T-helper 2 cell treated with Interferon-gamma antibody and Interleukin-4, amounts not matched to agents 5 μg/mL and 100 μg/mL, for 36 hours (primary cell): ENCODE measurements around the gene IL12RB1.
"Not testable (repeated sequence)": the region's sequence is repeated elsewhere in the genome, so short reads cannot be mapped to it uniquely, and the experiment has no call there.

Experiments used
- DNase-seq: peaks from one replicate; pipeline ENCODE4 v3.0.0; 2021; ENCODE audit warnings: low spot score
- H3K27ac Mint-ChIP-seq: one replicate; pipeline ENCODE4 v1.8.0; 2021; ENCODE audit warnings: mild to moderate bottlenecking, mixed read lengths
- H3K27me3 Mint-ChIP-seq: one replicate; pipeline ENCODE4 v1.8.0; 2021; ENCODE audit warnings: low read depth, mixed read lengths
- H3K36me3 Mint-ChIP-seq: one replicate; pipeline ENCODE4 v1.8.0; 2021; ENCODE audit warnings: low read depth, mixed read lengths
- H3K4me1 Mint-ChIP-seq: one replicate; pipeline ENCODE4 v1.8.0; 2021; ENCODE audit warnings: low read depth, mixed read lengths
- H3K4me3 Mint-ChIP-seq: one replicate; pipeline ENCODE4 v1.8.0; 2022; ENCODE audit warnings: mild to moderate bottlenecking, moderate library complexity, mixed read lengths
- H3K9me3 Mint-ChIP-seq: one replicate; pipeline ENCODE4 v1.8.0; 2021; ENCODE audit warnings: mixed read lengths

Gene IL12RB1

DNA sequence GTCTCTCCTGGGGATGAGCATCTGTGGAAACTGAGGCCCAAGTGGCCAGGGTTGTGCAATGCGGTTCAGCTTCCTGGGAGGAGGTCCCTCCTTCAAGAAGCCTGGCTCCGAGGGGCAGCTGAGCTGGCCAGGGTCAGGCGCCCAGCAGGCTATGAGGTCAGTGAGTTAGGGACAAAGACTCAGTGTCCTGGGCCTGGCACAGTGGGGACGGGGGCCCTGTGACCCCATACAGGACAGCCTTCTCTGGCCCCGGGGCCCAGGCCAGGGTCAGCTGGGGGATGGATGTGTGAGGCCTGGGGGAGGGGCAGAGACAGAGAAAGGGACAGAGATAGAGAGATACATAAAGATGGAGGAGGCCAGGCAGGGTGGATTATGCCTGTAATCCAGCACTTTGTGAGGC, 3.0 kb upstream of the IL12RB1 start:
- peak overlapping the region; percentile 42 for H3K4me3 Mint-ChIP-seq
- H3K4me1 Mint-ChIP-seq: peaks cover 50% of the 10 kb centered on the region
- no peak for DNase-seq
- H3K36me3 Mint-ChIP-seq: peaks cover 10% of the 10 kb centered on the region
- no peaks in the 10 kb centered on the region for H3K9me3 Mint-ChIP-seq
- H3K27me3 Mint-ChIP-seq: no peaks in the 10 kb centered on the region
- H3K27ac Mint-ChIP-seq: peak overlapping the region; percentile 94

DNA sequence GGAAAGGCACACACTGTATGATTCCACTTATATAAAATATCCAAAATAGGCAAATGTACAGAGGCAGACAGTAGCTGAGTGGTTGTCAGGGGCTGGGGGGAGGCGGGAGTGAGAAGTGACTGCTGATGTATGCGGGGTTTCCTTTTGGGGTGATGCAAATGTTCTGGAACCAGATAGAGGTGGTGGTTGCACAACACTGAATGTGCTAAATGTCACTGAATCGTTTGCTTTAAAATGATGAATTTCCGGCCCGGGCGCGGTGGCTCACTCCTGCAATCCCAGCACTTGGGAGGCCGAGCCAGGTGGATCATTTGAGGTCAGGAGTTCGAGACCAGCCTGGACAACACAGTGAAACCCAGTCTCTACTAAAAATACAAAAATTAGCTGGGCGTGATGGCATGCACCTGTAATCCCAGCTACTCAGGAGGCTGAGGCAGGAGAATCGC, 2.4 kb upstream of the IL12RB1 start:
- not testable (repeated sequence) for H3K27me3 Mint-ChIP-seq, H3K9me3 Mint-ChIP-seq
- H3K27ac Mint-ChIP-seq: peak overlapping the region; percentile 94
- H3K36me3 Mint-ChIP-seq: peaks cover 16% of the 10 kb centered on the region
- H3K4me3 Mint-ChIP-seq: peak overlapping the region; percentile 70
- peak; percentile 70 for DNase-seq
- H3K4me1 Mint-ChIP-seq: peaks cover 56% of the 10 kb centered on the region

DNA sequence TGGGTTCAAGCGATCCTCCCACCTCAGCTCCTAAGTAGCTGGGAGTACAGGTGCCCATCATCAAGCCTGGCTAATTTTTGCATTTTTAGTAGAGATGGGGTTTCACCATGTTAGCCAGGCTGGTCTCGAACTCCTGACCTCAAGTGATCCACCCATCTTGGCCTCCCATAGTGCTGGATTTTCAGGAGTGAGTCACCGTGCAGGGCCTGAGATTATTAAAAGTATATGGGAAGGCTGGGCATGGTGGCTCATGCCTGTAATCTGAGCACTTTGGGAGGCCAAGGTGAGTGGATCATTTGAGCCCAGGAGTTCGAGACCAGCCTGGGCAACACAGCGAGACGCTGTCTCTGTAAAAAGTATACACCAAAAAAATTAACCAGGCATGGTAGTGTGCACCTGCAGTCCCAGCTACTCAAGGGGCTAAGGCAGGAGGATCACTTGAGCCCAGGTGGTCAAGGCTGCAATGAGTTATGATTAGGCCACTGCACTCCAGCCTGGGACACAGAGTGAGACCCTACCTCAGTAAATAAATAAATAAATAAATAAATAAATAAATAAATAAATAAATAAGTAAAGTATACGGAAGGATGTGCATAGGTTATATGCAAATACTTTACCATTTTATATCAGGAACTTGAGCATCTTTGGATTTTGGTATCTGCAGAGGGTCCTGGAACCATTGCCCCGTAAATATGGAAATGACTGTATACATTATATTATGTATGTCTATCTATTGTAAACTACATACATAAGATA, 854 bp downstream of the IL12RB1 start:
- peaks cover 10% of the 10 kb centered on the region for H3K9me3 Mint-ChIP-seq
- H3K4me3 Mint-ChIP-seq: peak overlapping the region; percentile 100
- peaks cover 37% of the 10 kb centered on the region for H3K36me3 Mint-ChIP-seq
- no peak for DNase-seq
- H3K27ac Mint-ChIP-seq: peak overlapping the region; percentile 98
- H3K27me3 Mint-ChIP-seq: no peaks in the 10 kb centered on the region
- peaks cover 50% of the 10 kb centered on the region for H3K4me1 Mint-ChIP-seq

DNA sequence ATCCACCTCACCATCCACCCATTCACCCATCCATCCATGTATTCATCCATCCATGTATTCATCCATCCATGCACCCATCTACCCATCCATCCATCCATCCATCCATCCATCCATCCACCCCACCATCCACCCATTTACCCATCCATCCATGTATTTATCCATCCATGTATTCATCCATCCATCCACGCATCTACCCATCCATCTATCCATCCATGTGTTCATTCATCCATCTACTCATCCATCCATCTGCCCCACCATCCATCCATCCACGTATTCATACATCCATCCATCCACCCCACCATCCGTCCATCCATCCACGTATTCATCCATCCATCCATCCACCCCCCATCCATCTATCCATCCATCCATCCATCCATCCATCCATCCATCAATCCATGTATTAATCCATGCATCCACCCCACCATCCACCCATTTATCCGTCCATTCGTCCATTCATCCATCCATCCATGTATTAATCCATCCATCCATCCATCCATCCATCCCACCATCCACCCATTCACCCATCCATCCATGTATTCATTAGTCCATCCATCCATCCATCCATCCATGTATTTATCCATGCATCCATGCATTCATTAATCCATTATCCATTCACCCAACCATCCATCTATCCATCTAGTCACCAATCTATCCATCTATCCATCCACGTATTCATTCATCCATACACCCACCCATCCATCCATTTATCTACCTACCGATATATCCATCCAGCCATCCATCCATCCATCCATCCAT, 2.6 kb downstream of the IL12RB1 start:
- DNase-seq: no peak
- Mint-ChIP-seq H3K4me3 (peak overlapping the region; percentile 83), H3K27ac (peak overlapping the region; percentile 54), H3K9me3 (peaks cover 10% of the 10 kb centered on the region), H3K36me3 (peaks cover 47% of the 10 kb centered on the region), H3K27me3 (no peaks in the 10 kb centered on the region), H3K4me1 (peaks cover 33% of the 10 kb centered on the region)

DNA sequence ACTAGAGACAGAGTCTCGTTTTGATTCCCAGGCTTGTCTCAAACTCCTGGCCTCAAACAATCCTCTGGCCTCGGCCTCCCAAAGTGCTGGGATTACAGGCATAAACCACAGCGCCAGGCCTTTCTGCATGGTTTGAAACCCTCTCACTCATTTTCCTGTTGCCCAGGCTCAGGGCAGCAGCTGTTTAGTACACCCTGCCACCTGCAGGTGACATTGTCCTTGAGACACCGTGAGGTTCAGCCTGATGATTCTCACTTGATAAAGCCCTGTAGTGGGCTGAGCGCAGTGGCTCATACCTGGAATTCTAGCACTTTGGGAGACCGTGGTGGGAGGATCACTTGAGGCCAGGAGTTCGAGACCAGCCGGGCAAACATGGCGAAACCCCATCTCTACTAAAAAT, 12.5 kb downstream of the IL12RB1 start:
- Mint-ChIP-seq H3K36me3 (peaks cover 50% of the 10 kb centered on the region), H3K4me3 (no peak overlapping the region), H3K27ac (no peak overlapping the region), H3K27me3 (no peaks in the 10 kb centered on the region), H3K4me1 (peaks cover 10% of the 10 kb centered on the region), H3K9me3 (no peaks in the 10 kb centered on the region)
- no peak for DNase-seq

DNA sequence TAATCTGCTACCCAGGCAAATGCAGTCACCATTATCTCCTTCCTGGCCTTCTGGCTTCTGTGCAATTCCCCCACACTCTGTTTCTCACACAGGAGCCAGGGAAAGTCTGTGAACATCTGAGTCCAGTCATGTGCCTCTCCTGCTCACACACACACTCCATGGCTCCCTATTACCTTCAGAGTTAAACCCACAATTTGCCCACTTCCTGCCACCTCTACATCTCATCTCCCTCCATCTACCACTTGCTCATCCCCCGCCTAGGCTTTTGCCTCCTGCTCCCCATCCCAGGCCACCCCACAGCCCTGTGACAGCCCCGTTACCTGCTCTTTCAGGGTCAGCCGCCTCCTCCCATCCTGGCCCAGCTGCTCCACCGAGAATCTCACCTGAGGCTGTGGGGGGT, 13.5 kb downstream of the IL12RB1 start:
- Mint-ChIP-seq H3K36me3 (peaks cover 50% of the 10 kb centered on the region), H3K27ac (peak overlapping the region; percentile 69), H3K4me1 (peaks cover 10% of the 10 kb centered on the region), H3K4me3 (peak overlapping the region; percentile 19), H3K27me3 (no peaks in the 10 kb centered on the region), H3K9me3 (no peaks in the 10 kb centered on the region)
- DNase-seq: no peak

DNA sequence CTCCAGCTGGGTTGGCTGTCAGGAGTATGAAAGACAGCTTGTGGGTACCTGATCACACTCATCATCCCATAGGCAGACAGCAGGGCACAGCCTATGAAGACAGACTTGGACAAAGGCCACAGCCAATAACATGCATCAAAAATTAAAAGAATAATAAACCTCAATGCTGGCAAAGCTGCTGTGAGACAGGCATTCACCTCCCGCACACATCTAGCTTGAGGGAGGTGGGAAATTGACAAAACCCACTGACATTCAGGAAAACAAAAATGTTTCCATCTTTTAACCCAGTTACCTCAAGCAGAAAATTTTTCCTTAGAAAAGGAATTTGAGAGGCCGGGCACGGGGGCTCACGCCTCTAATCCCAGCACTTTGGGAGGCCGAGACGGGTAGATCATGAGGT, 14.4 kb downstream of the IL12RB1 start:
- no peak overlapping the region for H3K4me3 Mint-ChIP-seq
- H3K9me3 Mint-ChIP-seq: no peaks in the 10 kb centered on the region
- H3K27me3 Mint-ChIP-seq: no peaks in the 10 kb centered on the region
- peaks cover 10% of the 10 kb centered on the region for H3K4me1 Mint-ChIP-seq
- DNase-seq: no peak
- H3K36me3 Mint-ChIP-seq: peaks cover 45% of the 10 kb centered on the region
- H3K27ac Mint-ChIP-seq: no peak overlapping the region

DNA sequence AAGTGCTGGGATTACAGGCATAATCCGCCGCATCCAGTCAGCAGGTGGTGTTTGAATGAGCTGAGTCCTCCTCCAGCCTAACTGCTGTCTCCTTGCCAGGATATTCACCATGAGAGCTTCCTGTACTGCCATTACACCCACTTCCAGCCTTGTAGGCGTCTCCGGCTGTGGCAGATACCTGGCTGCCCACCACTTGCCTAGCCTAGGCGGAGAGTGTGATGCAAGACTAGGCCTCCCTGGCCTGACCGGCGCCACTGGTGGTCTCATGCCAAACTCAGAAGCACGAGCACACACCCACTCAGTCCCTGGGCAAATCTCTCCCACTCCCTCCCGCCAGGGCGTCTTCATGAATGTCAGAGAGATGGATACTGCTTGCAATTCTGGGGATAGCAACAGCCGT, 16.6 kb downstream of the IL12RB1 start:
- Mint-ChIP-seq H3K36me3 (peaks cover 41% of the 10 kb centered on the region), H3K27me3 (no peaks in the 10 kb centered on the region), H3K9me3 (no peaks in the 10 kb centered on the region), H3K27ac (no peak overlapping the region), H3K4me1 (peaks cover 10% of the 10 kb centered on the region), H3K4me3 (no peak overlapping the region)
- DNase-seq: no peak

DNA sequence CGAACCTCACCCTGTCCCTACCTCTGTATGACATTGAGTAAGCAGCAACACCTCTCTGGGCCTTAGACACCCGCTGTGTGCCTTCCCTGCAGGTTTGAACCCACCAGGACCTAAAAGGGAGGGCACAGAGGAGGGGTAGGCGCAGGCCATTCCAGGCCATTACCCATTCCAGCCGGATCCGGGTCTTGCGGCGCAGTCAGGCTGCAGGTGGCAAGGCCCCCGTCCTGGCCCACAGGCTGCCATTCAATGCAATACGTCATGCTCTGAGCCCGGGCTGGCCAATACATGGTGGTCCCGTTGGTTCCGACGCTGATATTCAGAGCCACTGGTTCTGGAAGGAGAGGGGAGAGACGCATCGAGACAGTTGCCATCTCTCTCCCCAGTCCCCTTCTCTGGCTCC, 17.4 kb downstream of the IL12RB1 start:
- no peak overlapping the region for H3K27ac Mint-ChIP-seq
- DNase-seq: no peak
- H3K36me3 Mint-ChIP-seq: peaks cover 45% of the 10 kb centered on the region
- peaks cover 10% of the 10 kb centered on the region for H3K4me1 Mint-ChIP-seq
- H3K27me3 Mint-ChIP-seq: no peaks in the 10 kb centered on the region
- no peak overlapping the region for H3K4me3 Mint-ChIP-seq
- H3K9me3 Mint-ChIP-seq: no peaks in the 10 kb centered on the region

DNA sequence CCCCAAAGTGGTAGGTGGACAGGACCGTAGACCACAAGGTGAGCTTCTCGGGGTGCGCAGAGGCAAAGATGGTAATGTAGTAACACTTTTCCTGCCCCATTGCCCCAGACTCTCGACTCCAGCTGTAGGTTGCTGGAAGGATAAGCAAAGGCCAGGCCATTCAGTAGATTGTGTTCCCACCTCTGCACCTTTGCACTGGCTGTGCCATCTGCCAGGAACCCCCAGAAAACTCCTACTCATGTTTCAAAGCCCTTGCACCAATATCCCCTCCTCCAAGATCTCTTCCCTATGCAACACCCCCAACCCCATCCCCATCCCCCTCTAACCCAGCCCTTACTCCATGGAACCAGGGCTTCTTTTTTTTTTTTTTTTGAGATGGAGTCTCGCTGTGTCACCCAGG, 18.3 kb downstream of the IL12RB1 start:
- Mint-ChIP-seq H3K27ac (no peak overlapping the region), H3K36me3 (peaks cover 41% of the 10 kb centered on the region), H3K9me3 (no peaks in the 10 kb centered on the region), H3K4me1 (peaks cover 4% of the 10 kb centered on the region), H3K27me3 (no peaks in the 10 kb centered on the region), H3K4me3 (no peak overlapping the region)
- DNase-seq: no peak

DNA sequence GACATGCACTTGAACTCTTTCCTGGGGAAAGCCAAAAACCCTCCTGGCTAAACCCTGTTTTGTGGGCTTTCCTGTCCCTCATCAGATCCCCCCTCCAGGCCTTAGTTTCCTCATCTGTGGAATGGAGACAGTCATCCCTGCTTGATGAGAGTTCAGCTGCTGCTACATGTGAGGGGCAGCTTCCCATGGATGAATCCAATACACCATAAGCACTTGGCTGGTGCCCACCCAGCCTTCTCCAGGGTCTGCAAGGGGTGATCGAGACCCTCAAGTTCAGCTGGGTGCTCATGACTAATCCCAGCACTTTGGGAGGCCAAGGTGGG, 21.6 kb downstream of the IL12RB1 start:
- peaks cover 39% of the 10 kb centered on the region for H3K36me3 Mint-ChIP-seq

DNA sequence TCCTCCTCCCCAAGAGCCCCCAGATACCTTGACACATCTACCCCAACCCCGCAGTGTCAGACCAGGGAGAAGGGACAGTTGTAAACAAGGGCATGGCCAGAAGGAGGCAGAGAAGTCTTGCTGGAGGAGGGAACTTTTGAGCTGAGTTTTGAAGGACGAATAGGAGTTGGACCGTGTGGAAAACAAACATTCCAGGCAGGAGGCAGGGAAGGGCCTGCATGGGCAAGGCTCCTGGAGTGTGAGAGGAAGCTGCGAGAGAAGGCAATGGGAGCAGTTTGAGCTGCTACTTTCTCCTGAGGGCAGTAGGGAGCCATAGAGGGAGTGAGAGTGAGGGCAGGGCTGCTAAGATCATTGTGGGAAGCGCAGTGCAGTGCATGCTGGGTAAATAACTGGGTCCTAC, 23.3 kb downstream of the IL12RB1 start:
- DNase-seq: no peak
- H3K36me3 Mint-ChIP-seq: peaks cover 45% of the 10 kb centered on the region

More for the DNA sequence above, 21.6 kb downstream of the IL12RB1 start:
- H3K4me3 Mint-ChIP-seq: no peak overlapping the region
- peak overlapping the region; percentile 32 for H3K27ac Mint-ChIP-seq
- H3K4me1 Mint-ChIP-seq: no peaks in the 10 kb centered on the region
- H3K9me3 Mint-ChIP-seq: no peaks in the 10 kb centered on the region
- no peaks in the 10 kb centered on the region for H3K27me3 Mint-ChIP-seq
- DNase-seq: no peak

DNA sequence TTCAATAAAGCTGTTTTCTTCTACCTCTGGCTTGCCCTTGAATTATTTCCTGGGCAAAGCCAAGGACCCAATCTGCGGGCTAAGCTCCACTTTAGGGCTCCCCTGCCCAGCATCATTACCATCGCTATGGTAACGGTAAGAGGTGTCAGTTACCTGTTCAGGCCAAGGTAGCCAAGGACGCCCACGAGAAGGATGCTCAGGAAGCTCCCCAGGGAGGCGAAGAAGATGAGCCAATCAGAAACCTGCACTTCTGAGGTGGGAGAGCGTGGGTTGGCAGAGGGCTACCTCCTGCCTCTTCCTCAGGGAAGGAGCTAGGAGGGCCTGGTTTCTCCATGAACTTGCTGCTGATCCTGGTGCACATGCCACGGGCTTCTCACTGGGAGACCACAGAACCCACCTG, 24.7 kb downstream of the IL12RB1 start:
- no peak for DNase-seq
- peaks cover 44% of the 10 kb centered on the region for H3K36me3 Mint-ChIP-seq
- H3K27me3 Mint-ChIP-seq: no peaks in the 10 kb centered on the region
- no peak overlapping the region for H3K4me3 Mint-ChIP-seq
- no peak overlapping the region for H3K27ac Mint-ChIP-seq
- no peaks in the 10 kb centered on the region for H3K9me3 Mint-ChIP-seq
- peaks cover 9% of the 10 kb centered on the region for H3K4me1 Mint-ChIP-seq

More for the DNA sequence above, 23.3 kb downstream of the IL12RB1 start:
- no peak overlapping the region for H3K4me3 Mint-ChIP-seq
- H3K4me1 Mint-ChIP-seq: peaks cover 2% of the 10 kb centered on the region
- no peak overlapping the region for H3K27ac Mint-ChIP-seq
- H3K9me3 Mint-ChIP-seq: no peaks in the 10 kb centered on the region
- H3K27me3 Mint-ChIP-seq: no peaks in the 10 kb centered on the region

DNA sequence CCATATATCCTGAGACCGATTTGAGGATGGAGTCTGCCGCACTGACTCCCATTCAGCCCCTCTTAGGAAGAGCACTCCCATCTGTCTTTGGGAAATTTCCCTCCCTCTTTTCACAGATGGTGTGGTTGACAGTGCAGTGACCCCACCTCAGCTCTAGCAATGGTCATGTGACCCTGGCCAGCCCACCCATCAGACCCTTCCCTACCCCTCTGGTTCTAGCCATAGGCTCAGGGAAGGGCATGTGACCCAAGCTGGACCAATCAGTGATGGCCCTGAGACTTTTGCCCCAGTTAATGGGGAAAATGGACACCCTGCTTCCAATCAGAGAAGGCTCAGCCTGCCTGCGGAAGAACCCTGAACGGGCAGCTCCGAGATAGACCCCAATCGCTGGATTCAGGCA, 26.3 kb downstream of the IL12RB1 start:
- Mint-ChIP-seq H3K27ac (no peak overlapping the region), H3K9me3 (no peaks in the 10 kb centered on the region), H3K4me1 (peaks cover 9% of the 10 kb centered on the region), H3K36me3 (peaks cover 40% of the 10 kb centered on the region), H3K4me3 (no peak overlapping the region), H3K27me3 (no peaks in the 10 kb centered on the region)
- DNase-seq: no peak
